HL-60/S4 treated with phorbol 12-myristate 13-acetate at 8.2 ng/mL for 4 days and 3 days (cell line): Measurements from ENCODE around the gene CYP19A1.

Source experiments
- in situ Hi-C: fragments of 300-500 bp; cut with MboI; formaldehyde crosslinking; loops from 2 replicates; pipeline ENCODE4 v1.15.0; 2022; ENCODE audit warnings: low sequenced_read_pairs

The CYP19A1 gene

GRCh38 chr15:51338496-51338895 lies at the start of gene CYP19A1:
CYP19A1 (minus strand) TSS chr15:51338596; CDS start chr15:51242912, 95,684 bp downstream.
- in situ Hi-C loops: no loop called here

GRCh38 chr15:51387699-51388041 lies 49.3 kb upstream of the CYP19A1 start:
- in situ Hi-C loops: loop anchor here (10.0 kb wide), 1 partner anchor 103 kb away; no protein-coding TSS in a partner anchor

GRCh38 chr15:51386960-51387698 lies 48.7 kb upstream of the CYP19A1 start:
- in situ Hi-C loops: loop anchor here (10.0 kb wide), 1 partner anchor 102 kb away; no protein-coding TSS in a partner anchor

- in situ Hi-C loops: loop anchor here (10.0 kb wide), 1 partner anchor 102 kb away; no protein-coding TSS in a partner anchor
Measured at GRCh38 chr15:51386486-51386885, 48.1 kb upstream of the CYP19A1 start.

GRCh38 chr15:51386029-51386428 lies 47.6 kb upstream of the CYP19A1 start:
- in situ Hi-C loops: loop anchor here (10.0 kb wide), 1 partner anchor 101 kb away; no protein-coding TSS in a partner anchor

GRCh38 chr15:51382787-51383186 lies 44.4 kb upstream of the CYP19A1 start:
- in situ Hi-C loops: loop anchor here (5.0 to 10.0 kb wide), 2 partner anchors 98 to 220 kb away; no protein-coding TSS in a partner anchor

- in situ Hi-C loops: loop anchor here (5.0 to 10.0 kb wide), 2 partner anchors 96 to 219 kb away; no protein-coding TSS in a partner anchor
Measured at GRCh38 chr15:51380999-51381806, 42.8 kb upstream of the CYP19A1 start.

GRCh38 chr15:51379390-51379789 lies 41.0 kb upstream of the CYP19A1 start:
- in situ Hi-C loops: no loop called here

GRCh38 chr15:51378406-51378805 lies 40.0 kb upstream of the CYP19A1 start:
- in situ Hi-C loops: no loop called here

GRCh38 chr15:51377038-51377786 lies 38.8 kb upstream of the CYP19A1 start:
- in situ Hi-C loops: no loop called here

GRCh38 chr15:51375966-51376640 lies 37.7 kb upstream of the CYP19A1 start:
- in situ Hi-C loops: no loop called here

GRCh38 chr15:51374131-51374530 lies 35.7 kb upstream of the CYP19A1 start:
- in situ Hi-C loops: no loop called here

- in situ Hi-C loops: no loop called here
Measured at GRCh38 chr15:51371266-51371665, 32.9 kb upstream of the CYP19A1 start.

GRCh38 chr15:51369451-51369761 lies 31.0 kb upstream of the CYP19A1 start:
- in situ Hi-C loops: no loop called here

- in situ Hi-C loops: no loop called here
Measured at GRCh38 chr15:51368751-51369450, 30.5 kb upstream of the CYP19A1 start.

- in situ Hi-C loops: no loop called here
Measured at GRCh38 chr15:51368307-51368706, 29.9 kb upstream of the CYP19A1 start.

- in situ Hi-C loops: no loop called here
Measured at GRCh38 chr15:51367322-51367976, 29.1 kb upstream of the CYP19A1 start.

GRCh38 chr15:51366920-51367319 lies 28.5 kb upstream of the CYP19A1 start:
- in situ Hi-C loops: no loop called here

- in situ Hi-C loops: no loop called here
Measured at GRCh38 chr15:51366071-51366470, 27.7 kb upstream of the CYP19A1 start.
